ACC112 (cell line): ENCODE measurements around the gene IFI6.
"Not testable (repeated sequence)": the region's sequence is repeated elsewhere in the genome, so short reads cannot be mapped to it uniquely, and the experiment has no call there.

Experiments used
- H2AFZ ChIP-seq: fragments of 200-600 bp; sonication (generic); one replicate; pipeline ENCODE4 v1.6.0; 2017; ENCODE audit warnings: antibody characterized with exemption, low read length; ENCODE audit not compliant: unreplicated experiment
- H3K27ac ChIP-seq: fragments of 200-600 bp; sonication (generic); 2 replicates; pipeline ENCODE4 v1.5.1; 2014; ENCODE audit warnings: low read depth, mild to moderate bottlenecking, antibody characterized with exemption, low read length, moderate library complexity
- H3K27me3 ChIP-seq: fragments of 200-600 bp; sonication (generic); 2 replicates; pipeline ENCODE4 v1.6.1; 2014; ENCODE audit warnings: mild to moderate bottlenecking, antibody characterized with exemption, low read length, moderate library complexity, mixed read lengths; ENCODE audit not compliant: insufficient read depth
- H3K36me3 ChIP-seq: fragments of 200-600 bp; sonication (generic); 2 replicates; pipeline ENCODE4 v1.6.1; 2016; ENCODE audit warnings: mild to moderate bottlenecking, antibody characterized with exemption, low read length, moderate library complexity, mixed read lengths; ENCODE audit not compliant: insufficient read depth
- H3K4me1 ChIP-seq: fragments of 200-600 bp; sonication (generic); one replicate; pipeline ENCODE4 v1.6.1; 2016; ENCODE audit warnings: low read length, mixed read lengths; ENCODE audit not compliant: insufficient read depth, unreplicated experiment, control insufficient read depth
- H3K4me3 ChIP-seq: fragments of 200-600 bp; sonication (generic); 2 replicates; pipeline ENCODE4 v1.5.1; 2014; ENCODE audit warnings: mild to moderate bottlenecking, low read depth, low read length
- H3K79me2 ChIP-seq: fragments of 200-600 bp; sonication (generic); one replicate; pipeline ENCODE4 v1.6.0; 2016; ENCODE audit warnings: low read length; ENCODE audit not compliant: control insufficient read depth, unreplicated experiment, insufficient read depth

The IFI6 gene

GRCh38 chr1:27627061-27627460, 44.9 kb downstream of the IFI6 start:
- peaks cover 11% of the 10 kb centered on the region for H3K4me1 ChIP-seq
- no peaks in the 10 kb centered on the region for H3K27me3 ChIP-seq
- H3K79me2 ChIP-seq = no peaks in the 10 kb centered on the region
- no peak overlapping the region for H3K4me3 ChIP-seq
- no peak overlapping the region for H3K27ac ChIP-seq
- no peak overlapping the region for H2AFZ ChIP-seq
- no peaks in the 10 kb centered on the region for H3K36me3 ChIP-seq

- Histone ChIP-seq H3K36me3 (no peaks in the 10 kb centered on the region), H3K4me1 (peaks cover 11% of the 10 kb centered on the region), H3K4me3 (no peak overlapping the region), H3K27ac (no peak overlapping the region), H2AFZ (no peak overlapping the region), H3K27me3 (no peaks in the 10 kb centered on the region), H3K79me2 (no peaks in the 10 kb centered on the region)
These were observed 45.7 kb downstream of the IFI6 start for GRCh38 chr1:27626031-27626935.

GRCh38 chr1:27624467-27625178, 47.4 kb downstream of the IFI6 start:
- Histone ChIP-seq H3K36me3 (no peaks in the 10 kb centered on the region), H3K4me1 (peaks cover 10% of the 10 kb centered on the region), H3K4me3 (no peak overlapping the region), H3K27me3 (no peaks in the 10 kb centered on the region), H3K27ac (no peak overlapping the region), H3K79me2 (no peaks in the 10 kb centered on the region), H2AFZ (no peak overlapping the region)

- no peak overlapping the region for H2AFZ ChIP-seq
- H3K27me3 ChIP-seq = no peaks in the 10 kb centered on the region
- H3K79me2 ChIP-seq = no peaks in the 10 kb centered on the region
- H3K27ac ChIP-seq = no peak overlapping the region
- no peaks in the 10 kb centered on the region for H3K36me3 ChIP-seq
- peaks cover 10% of the 10 kb centered on the region for H3K4me1 ChIP-seq
- H3K4me3 ChIP-seq = no peak overlapping the region
These were observed 48.4 kb downstream of the IFI6 start for GRCh38 chr1:27623327-27624212.

GRCh38 chr1:27622828-27623227, 49.2 kb downstream of the IFI6 start:
- Histone ChIP-seq H3K4me1 (peaks cover 10% of the 10 kb centered on the region), H3K36me3 (no peaks in the 10 kb centered on the region), H3K79me2 (no peaks in the 10 kb centered on the region), H3K4me3 (no peak overlapping the region), H3K27ac (no peak overlapping the region), H3K27me3 (no peaks in the 10 kb centered on the region), H2AFZ (no peak overlapping the region)

GRCh38 chr1:27621051-27621920, 50.7 kb downstream of the IFI6 start:
- Histone ChIP-seq H3K4me3 (no peak overlapping the region), H3K4me1 (peaks cover 10% of the 10 kb centered on the region), H3K27me3 (no peaks in the 10 kb centered on the region), H3K36me3 (no peaks in the 10 kb centered on the region), H3K27ac (no peak overlapping the region), H2AFZ (no peak overlapping the region), H3K79me2 (no peaks in the 10 kb centered on the region)

GRCh38 chr1:27619782-27620438, 52.1 kb downstream of the IFI6 start:
- H3K4me3 ChIP-seq, H2AFZ ChIP-seq, H3K27ac ChIP-seq, H3K79me2 ChIP-seq, H3K36me3 ChIP-seq, H3K27me3 ChIP-seq, H3K4me1 ChIP-seq: not testable (repeated sequence)

GRCh38 chr1:27618341-27619082, 53.5 kb downstream of the IFI6 start:
- Histone ChIP-seq H3K27me3 (no peaks in the 10 kb centered on the region), H3K4me3 (no peak overlapping the region), H3K4me1 (peaks cover 10% of the 10 kb centered on the region), H3K36me3 (no peaks in the 10 kb centered on the region), H3K79me2 (no peaks in the 10 kb centered on the region), H2AFZ (no peak overlapping the region), H3K27ac (no peak overlapping the region)

GRCh38 chr1:27617420-27617819, 54.6 kb downstream of the IFI6 start:
- H3K27ac ChIP-seq = no peak overlapping the region
- H3K4me1 ChIP-seq = peaks cover 10% of the 10 kb centered on the region
- no peak overlapping the region for H3K4me3 ChIP-seq
- no peaks in the 10 kb centered on the region for H3K27me3 ChIP-seq
- no peaks in the 10 kb centered on the region for H3K36me3 ChIP-seq
- H3K79me2 ChIP-seq = no peaks in the 10 kb centered on the region
- H2AFZ ChIP-seq = no peak overlapping the region
